IMR-90 (cell line): Measurements from ENCODE around the gene SLC12A6. TPM values are rescaled to one million over a fixed set of nuclear protein-coding genes. Genes with fewer than 3 reads are reported as not detected.

Experiments used
- ATAC-seq: fragments of 200-7000 bp; cut with Tn5 transposase; 2 replicates; pipeline ENCODE4 v1.9.1; 2020; ENCODE audit warnings: low read depth, mild to moderate bottlenecking, moderate library complexity
- BruUV-seq: library from RNA; stranded (reverse); fragments of 400-500 nt; replicated peaks from 2 replicates; lab custom pipeline; 2021; lab: Mats Ljungman, UMichigan
- CTCF ChIA-PET: fragments of 300-600 bp; formaldehyde crosslinking; extraction: SDS; loops from one replicate; lab custom pipeline; 2021; ENCODE audit warnings: antibody characterized with exemption; lab: Yijun Ruan, JAX
- POLR2A ChIA-PET: fragments of 300-600 bp; sonication (Branson Sonifier 250); formaldehyde crosslinking; loops from one replicate; lab custom pipeline; 2022; ENCODE audit warnings: antibody characterized with exemption; ENCODE audit not compliant: unreplicated experiment; lab: Charles Lee
- DNase-seq: peaks from one replicate; pipeline ENCODE4 v3.0.0; 2013
- H2AFZ ChIP-seq: replicated peaks from 2 replicates; pipeline ENCODE3; 2013; ENCODE audit warnings: low read length, mild to moderate bottlenecking; ENCODE audit not compliant: poor library complexity
- H2AK5ac ChIP-seq: 2 replicates; pipeline ENCODE4 v1.6.1; 2013; ENCODE audit warnings: low read depth, low read length, inconsistent platforms
- H2AK9ac ChIP-seq: replicated peaks from 2 replicates; pipeline ENCODE3; 2013; ENCODE audit warnings: mild to moderate bottlenecking, low read depth, low read length, moderate library complexity; ENCODE audit not compliant: poor library complexity
- H2BK120ac ChIP-seq: 2 replicates; pipeline ENCODE4 v1.6.1; 2013; ENCODE audit warnings: low read depth, low read length, inconsistent platforms
- H2BK15ac ChIP-seq: 3 replicates; pipeline ENCODE4 v1.6.1; 2013; ENCODE audit warnings: low read depth, low read length, inconsistent platforms
- H2BK20ac ChIP-seq: 2 replicates; pipeline ENCODE4 v1.6.1; 2013; ENCODE audit warnings: low read depth, mild to moderate bottlenecking, inconsistent platforms, low read length, moderate library complexity
- H2BK5ac ChIP-seq: 2 replicates; pipeline ENCODE4 v1.6.1; 2013; ENCODE audit warnings: mild to moderate bottlenecking, low read depth, low read length, inconsistent platforms; ENCODE audit not compliant: poor library complexity, severe bottlenecking
- H3K14ac ChIP-seq: replicated peaks from 2 replicates; pipeline ENCODE4 v1.6.1; 2013; ENCODE audit warnings: low read depth, low read length, inconsistent platforms
- H3K18ac ChIP-seq: 2 replicates; pipeline ENCODE4 v1.6.1; 2013; ENCODE audit warnings: low read depth, low read length, control low read depth
- H3K23ac ChIP-seq: 2 replicates; pipeline ENCODE4 v1.6.1; 2013; ENCODE audit warnings: low read depth, low read length, inconsistent platforms
- H3K27ac ChIP-seq: 2 replicates; pipeline ENCODE4 v1.5.1; 2013; ENCODE audit warnings: mild to moderate bottlenecking, control low read depth, low read length; ENCODE audit not compliant: insufficient read depth
- H3K27me3 ChIP-seq: 2 replicates; pipeline ENCODE4 v1.6.1; 2013; ENCODE audit warnings: low read length; ENCODE audit not compliant: control insufficient read depth, insufficient read depth
- H3K36me3 ChIP-seq: 2 replicates; pipeline ENCODE4 v1.6.1; 2013; ENCODE audit warnings: low read length, mixed read lengths; ENCODE audit not compliant: control insufficient read depth, insufficient read depth
- H3K4ac ChIP-seq: 2 replicates; pipeline ENCODE4 v1.6.1; 2013; ENCODE audit warnings: low read depth, low read length, inconsistent platforms
- H3K4me1 ChIP-seq: 2 replicates; pipeline ENCODE4 v1.6.1; 2013; ENCODE audit warnings: low read length, mixed read lengths; ENCODE audit not compliant: control insufficient read depth, insufficient read depth
- H3K4me2 ChIP-seq: 2 replicates; pipeline ENCODE4 v1.6.1; 2013; ENCODE audit warnings: low read depth, mild to moderate bottlenecking, control low read depth, low read length, moderate library complexity
- H3K4me3 ChIP-seq: 2 replicates; pipeline ENCODE4 v1.5.1; 2013; ENCODE audit warnings: low read depth, mild to moderate bottlenecking, control low read depth, low read length, moderate library complexity; ENCODE audit not compliant: insufficient read depth
- H3K56ac ChIP-seq: 2 replicates; pipeline ENCODE4 v1.6.1; 2013; ENCODE audit warnings: low read length, inconsistent platforms; ENCODE audit not compliant: insufficient read depth; ENCODE audit errors: extremely low read depth
- H3K79me1 ChIP-seq, 2 experiments: 2 replicates each; pipeline ENCODE4 v1.6.1; 2013; ENCODE audit warnings: low read length in 2 of 2, inconsistent platforms in 1 of 2, low read depth in 1 of 2
- H3K9ac ChIP-seq: 2 replicates; pipeline ENCODE4 v1.6.1; 2013; ENCODE audit warnings: low read depth, low read length, control low read depth
- H3K9me1 ChIP-seq: 2 replicates; pipeline ENCODE4 v1.6.1; 2013; ENCODE audit warnings: low read length, inconsistent platforms; ENCODE audit not compliant: insufficient read depth
- H3K9me3 ChIP-seq: 2 replicates; pipeline ENCODE4 v1.6.1; 2013; ENCODE audit warnings: low read length; ENCODE audit not compliant: control insufficient read depth, insufficient read depth
- H4K20me1 ChIP-seq: 2 replicates; pipeline ENCODE4 v1.6.1; 2013; ENCODE audit warnings: low read length, inconsistent platforms; ENCODE audit not compliant: insufficient read depth
- H4K5ac ChIP-seq: 2 replicates; pipeline ENCODE4 v1.6.1; 2013; ENCODE audit warnings: mild to moderate bottlenecking, low read depth, low read length, control low read depth
- H4K8ac ChIP-seq, 2 experiments: 2 replicates each; pipeline ENCODE4 v1.6.1; 2013; ENCODE audit warnings: low read depth in 2 of 2, low read length in 2 of 2, control low read depth in 1 of 2, inconsistent platforms in 1 of 2
- H4K91ac ChIP-seq: 2 replicates; pipeline ENCODE4 v1.6.1; 2013; ENCODE audit warnings: low read depth, low read length, inconsistent platforms; ENCODE audit not compliant: insufficient read depth
- BHLHE40 ChIP-seq: fragments of 150-350 bp; IDR thresholded peaks from 2 replicates; pipeline ENCODE4 v1.6.1; 2016; ENCODE audit warnings: mild to moderate bottlenecking, low read depth, low read length
- CEBPB ChIP-seq: IDR thresholded peaks from 2 replicates; pipeline ENCODE4 v1.6.1; 2012; ENCODE audit warnings: low read depth, low read length, improper control_type of control experiment
- ELK1 ChIP-seq: fragments of 150-350 bp; IDR thresholded peaks from 2 replicates; pipeline ENCODE4 v1.6.1; 2016; ENCODE audit warnings: low read depth, mild to moderate bottlenecking, low read length, moderate library complexity, borderline replicate concordance
- FOS ChIP-seq: fragments of 150-350 bp; IDR thresholded peaks from 2 replicates; pipeline ENCODE4 v1.6.1; 2016; ENCODE audit warnings: low read depth, low read length
- MXI1 ChIP-seq: IDR thresholded peaks from 2 replicates; pipeline ENCODE4 v1.6.1; 2012; ENCODE audit warnings: low read depth, mild to moderate bottlenecking, low read length, moderate library complexity, borderline replicate concordance
- WGBS, 2 experiments: methylation state at CpG; one replicate each; pipeline versions ENCODE4 v1.1.5 to v1.1.7; 2013; ENCODE audit warnings: missing lambda C conversion rate in 2 of 2; ENCODE audit not compliant: insufficient read length in 1 of 2; ENCODE audit errors: extremely low coverage in 2 of 2; 5-methylcytosine and 5-hydroxymethylcytosine counted together
- dilution Hi-C: fragments of 300-500 bp; cut with HindIII; formaldehyde crosslinking; loops from one replicate; pipeline ENCODE4 v1.14.3; 2018; ENCODE audit warnings: low sequenced_read_pairs; ENCODE audit not compliant: unreplicated experiment
- in situ Hi-C: fragments of 300-500 bp; cut with MboI; formaldehyde crosslinking; loops from 3 replicates; pipeline ENCODE4 v1.14.3; 2019; ENCODE audit warnings: low sequenced_read_pairs, inconsistent platforms, mixed read lengths
- intact Hi-C: fragments of 100-400 bp; cut with micrococcal nuclease; formaldehyde crosslinking; loops from 2 replicates; pipeline ENCODE4 v1.10.0; 2022
- polyA plus RNA-seq, 3 experiments: library from polyadenylated mRNA; depleted of rRNA; stranded (reverse); fragments of >200 nt; gene quantifications; 2 replicates each; pipeline ENCODE4 v1.2.3, GENCODE V29; 2012; ENCODE audit warnings: low replicate concordance in 1 of 3
- total RNA-seq: library from RNA; depleted of rRNA; stranded (reverse); fragments of >200 nt; gene quantifications from 2 replicates; pipeline ENCODE4 v1.2.3, GENCODE V29; 2012
- TF ChIP-seq, protein P1 (sequence below): fragments of 150-350 bp; IDR thresholded peaks from 2 replicates; pipeline ENCODE4 v1.6.1; 2017; ENCODE audit warnings: mild to moderate bottlenecking, antibody characterized with exemption, low read length, low read depth
- TF ChIP-seq, protein P2 (sequence below): conservative IDR thresholded peaks from 2 replicates; pipeline ENCODE4 v1.5.1; 2012; ENCODE audit warnings: mild to moderate bottlenecking, low read depth, low read length, improper control_type of control experiment

Gene SLC12A6
- total and polyA plus RNA-seq, 2 of the 4 experiments (the other 2 are of a cell fraction): 7.7 to 10.2 TPM

DNA sequence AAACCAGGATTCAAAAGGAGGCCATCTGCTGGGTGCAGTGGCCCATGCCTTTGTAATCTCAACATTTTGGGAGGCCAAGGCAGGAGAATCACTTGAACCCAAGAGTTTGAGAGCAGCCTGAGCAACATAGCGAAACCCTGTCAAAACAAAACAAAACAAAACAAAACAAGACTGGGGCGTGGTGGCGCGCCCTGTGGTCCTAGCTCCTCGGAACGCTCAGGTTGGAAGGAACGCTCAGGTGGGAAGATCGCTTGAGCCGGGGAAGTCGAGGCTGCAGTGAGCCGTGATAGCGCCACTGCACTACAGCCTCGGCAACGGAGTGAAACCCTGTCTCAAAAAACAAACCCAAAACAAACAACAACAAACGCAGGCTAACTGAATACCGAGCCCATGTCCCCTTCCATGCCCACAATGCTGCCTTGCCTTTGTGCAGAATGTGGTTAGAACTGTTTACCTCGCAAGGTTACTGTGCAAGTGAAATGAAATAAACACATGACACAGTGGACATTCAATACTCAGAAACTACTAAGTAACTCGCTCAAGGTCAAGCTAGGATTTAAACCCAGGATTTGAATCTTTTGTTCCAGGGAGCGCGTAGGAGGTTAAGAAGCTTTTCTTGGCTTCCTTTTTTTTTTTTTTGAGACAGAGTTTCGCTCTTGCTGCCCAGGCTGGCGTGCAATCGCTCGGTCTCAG, 113.5 kb downstream of the SLC12A6 start:
- dilution Hi-C loops: no loop called here
- ChIA-PET CTCF (interaction anchor here (0.6 kb wide), 1 partner anchor 119 kb away, joined by 3 read pairs; the partner anchor contains the start of gene NOP10), POLR2A (no interaction called here)
- Histone ChIP-seq H3K4me2 (peak overlapping the region; percentile 66), H3K14ac (peak overlapping the region; percentile 68; the same call in 1 of the 2 replicates), H3K4me1 (no peaks in the 10 kb centered on the region), H2BK20ac (no peak overlapping the region), H4K8ac (peak overlapping the region; percentile 97), H3K27me3 (no peaks in the 10 kb centered on the region), H3K4ac (peak overlapping the region; percentile 86), H3K79me1 (peaks cover 10 to 30% of the 10 kb centered on the region in 2 experiments; a peak in 3 of 4 replicates), H4K5ac (peak overlapping the region; percentile 74), H3K4me3 (peak overlapping the region; percentile 79), H2AK9ac (peak overlapping the region; percentile 88), H3K18ac (no peak overlapping the region), H2BK5ac (peak overlapping the region; percentile 78), H3K27ac (peak overlapping the region; percentile 78), H4K91ac (peak overlapping the region; percentile 83), H2BK15ac (no peak overlapping the region), H3K9me1 (peaks cover 4% of the 10 kb centered on the region; the same call in 1 of the 2 replicates), H2AFZ (peak overlapping the region; percentile 93), H3K9ac (peak overlapping the region; percentile 89), H3K9me3 (no peaks in the 10 kb centered on the region), H3K36me3 (peaks cover 9% of the 10 kb centered on the region), H4K20me1 (no peaks in the 10 kb centered on the region), H3K56ac (peak overlapping the region; percentile 74; the same call in 1 of the 2 replicates), H2BK120ac (no peak overlapping the region), H3K23ac (peak overlapping the region; percentile 86; the same call in 1 of the 2 replicates), H2AK5ac (peak overlapping the region; percentile 79; the same call in 1 of the 2 replicates)
- DNase-seq (peak; percentile 13), ATAC-seq (no peak)
- in situ Hi-C loops: no loop called here
- intact Hi-C loops: no loop called here
- WGBS, 2 experiments: 53% methylated on average over 8 of the region's 24 CpGs; no CpG with 5 or more reads in 1 of the 2 experiments
- BruUV-seq: no TSS peak
- no peak for TF ChIP-seq CEBPB
- no peak for TF ChIP-seq FOS
- TF ChIP-seq, protein P1, sequence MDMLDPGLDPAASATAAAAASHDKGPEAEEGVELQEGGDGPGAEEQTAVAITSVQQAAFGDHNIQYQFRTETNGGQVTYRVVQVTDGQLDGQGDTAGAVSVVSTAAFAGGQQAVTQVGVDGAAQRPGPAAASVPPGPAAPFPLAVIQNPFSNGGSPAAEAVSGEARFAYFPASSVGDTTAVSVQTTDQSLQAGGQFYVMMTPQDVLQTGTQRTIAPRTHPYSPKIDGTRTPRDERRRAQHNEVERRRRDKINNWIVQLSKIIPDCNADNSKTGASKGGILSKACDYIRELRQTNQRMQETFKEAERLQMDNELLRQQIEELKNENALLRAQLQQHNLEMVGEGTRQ: no peak
- no peak for TF ChIP-seq ELK1
- TF ChIP-seq, protein P2, sequence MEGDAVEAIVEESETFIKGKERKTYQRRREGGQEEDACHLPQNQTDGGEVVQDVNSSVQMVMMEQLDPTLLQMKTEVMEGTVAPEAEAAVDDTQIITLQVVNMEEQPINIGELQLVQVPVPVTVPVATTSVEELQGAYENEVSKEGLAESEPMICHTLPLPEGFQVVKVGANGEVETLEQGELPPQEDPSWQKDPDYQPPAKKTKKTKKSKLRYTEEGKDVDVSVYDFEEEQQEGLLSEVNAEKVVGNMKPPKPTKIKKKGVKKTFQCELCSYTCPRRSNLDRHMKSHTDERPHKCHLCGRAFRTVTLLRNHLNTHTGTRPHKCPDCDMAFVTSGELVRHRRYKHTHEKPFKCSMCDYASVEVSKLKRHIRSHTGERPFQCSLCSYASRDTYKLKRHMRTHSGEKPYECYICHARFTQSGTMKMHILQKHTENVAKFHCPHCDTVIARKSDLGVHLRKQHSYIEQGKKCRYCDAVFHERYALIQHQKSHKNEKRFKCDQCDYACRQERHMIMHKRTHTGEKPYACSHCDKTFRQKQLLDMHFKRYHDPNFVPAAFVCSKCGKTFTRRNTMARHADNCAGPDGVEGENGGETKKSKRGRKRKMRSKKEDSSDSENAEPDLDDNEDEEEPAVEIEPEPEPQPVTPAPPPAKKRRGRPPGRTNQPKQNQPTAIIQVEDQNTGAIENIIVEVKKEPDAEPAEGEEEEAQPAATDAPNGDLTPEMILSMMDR: no peak
- TF ChIP-seq MXI1: no peak
- TF ChIP-seq BHLHE40: no peak
